HCT116 (cell line): ENCODE measurements around the gene TOR4A. TPM values are rescaled to one million over a fixed set of nuclear protein-coding genes. Genes with fewer than 3 reads are reported as not detected.
"Not testable (repeated sequence)": the region's sequence is repeated elsewhere in the genome, so short reads cannot be mapped to it uniquely, and the experiment has no call there.

ENCODE experiments used
- ATAC-seq: fragments of 200-7000 bp; cut with Tn5 transposase; 2 replicates; pipeline ENCODE4 v1.9.1; 2020; ENCODE audit warnings: mild to moderate bottlenecking, moderate library complexity
- BruUV-seq: library from RNA; stranded (reverse); fragments of 400-500 nt; replicated peaks from 2 replicates; lab custom pipeline; 2021; lab: Mats Ljungman, UMichigan
- CTCF ChIA-PET: fragments of 300-600 bp; sonication (Branson Sonifier 250); formaldehyde crosslinking; loops from one replicate; lab custom pipeline; 2021; ENCODE audit warnings: antibody characterized with exemption; lab: Charles Lee
- POLR2A ChIA-PET: fragments of 300-600, 350-600 bp; sonication (Branson Sonifier 250); formaldehyde crosslinking; loops from one replicate; lab custom pipeline; 2021; ENCODE audit warnings: antibody characterized with exemption; lab: Charles Lee
- RAD21 ChIA-PET, 2 experiments: fragments of 300-600 bp; sonication (Branson Sonifier 250); formaldehyde crosslinking; loops; one replicate each; lab custom pipeline; 2023; ENCODE audit warnings: low total read pairs in 2 of 2; ENCODE audit not compliant: uncharacterized antibody in 2 of 2, unreplicated experiment in 2 of 2, low non-redundant PET in 1 of 2; lab: Charles Lee
- DNase-seq: peaks from one replicate; pipeline ENCODE4 v3.0.0-alpha.2; 2010; ENCODE audit warnings: low read depth, low spot score
- H2AFZ ChIP-seq: fragments of 200-600 bp; shearing (Covaris generic), sonication (generic); 2 replicates; pipeline ENCODE4 v1.6.1; 2017; ENCODE audit warnings: low read depth, mixed run types, mixed read lengths, antibody characterized with exemption, low read length; ENCODE audit not compliant: poor library complexity, severe bottlenecking
- H3K27ac ChIP-seq: 2 replicates; pipeline ENCODE4 v1.5.1; 2012; ENCODE audit warnings: low read depth, low read length
- H3K27me3 ChIP-seq: fragments of 200-600 bp; sonication (generic); 2 replicates; pipeline ENCODE4 v1.6.1; 2016; ENCODE audit warnings: mixed run types, low read length, mixed read lengths; ENCODE audit not compliant: insufficient read depth
- H3K36me3 ChIP-seq, 2 experiments: fragments of 200-500 bp in 1 of 2; fragments of 200-600 bp in 1 of 2; sonication (Bioruptor generic) in 1 of 2; sonication (generic) in 1 of 2; 2 replicates each; pipeline versions ENCODE4 v1.5.1 to v1.6.1; 2014 to 2016; ENCODE audit warnings: low read length in 2 of 2, inconsistent platforms in 1 of 2, mixed read lengths in 1 of 2, mixed run types in 1 of 2; ENCODE audit not compliant: insufficient read depth in 2 of 2, control insufficient read depth in 1 of 2
- H3K4me1 ChIP-seq, 2 experiments: fragments of 200-600 bp in 1 of 2; sonication (generic) in 1 of 2; 2 replicates each; pipeline versions ENCODE4 v1.5.1 to v1.6.1; 2012 to 2017; ENCODE audit warnings: low read length in 2 of 2, inconsistent platforms in 1 of 2, mild to moderate bottlenecking in 1 of 2, mixed read lengths in 1 of 2, mixed run types in 1 of 2, moderate library complexity in 1 of 2; ENCODE audit not compliant: insufficient read depth in 2 of 2, control insufficient read depth in 1 of 2
- H3K4me2 ChIP-seq: fragments of 200-600 bp; sonication (generic); 2 replicates; pipeline ENCODE4 v1.6.1; 2017; ENCODE audit warnings: mixed run types, low read length, mixed read lengths
- H3K4me3 ChIP-seq, 2 experiments: fragments of 200-600 bp in 1 of 2; sonication (generic) in 1 of 2; replicated peaks in 1 of 2; 2 replicates each; pipeline ENCODE4 v1.5.1; 2011 to 2016; ENCODE audit warnings: low read length in 2 of 2, control low read depth in 1 of 2, low read depth in 1 of 2, mild to moderate bottlenecking in 1 of 2, mixed read lengths in 1 of 2, mixed run types in 1 of 2
- H3K79me2 ChIP-seq: fragments of 200-600 bp; sonication (generic); 2 replicates; pipeline ENCODE4 v1.6.1; 2017; ENCODE audit warnings: mild to moderate bottlenecking, mixed run types, low read length, moderate library complexity, mixed read lengths; ENCODE audit not compliant: insufficient read depth
- H3K9ac ChIP-seq: fragments of 200-600 bp; sonication (generic); 2 replicates; pipeline ENCODE4 v1.6.1; 2016; ENCODE audit warnings: low read length, mixed read lengths
- H3K9me2 ChIP-seq: fragments of 200-600 bp; sonication (generic), shearing (Covaris generic); 2 replicates; pipeline ENCODE4 v1.6.1; 2017; ENCODE audit warnings: mixed run types, mild to moderate bottlenecking, moderate library complexity; ENCODE audit not compliant: insufficient read depth
- H3K9me3 ChIP-seq, 2 experiments: fragments of 200-500 bp in 1 of 2; fragments of 200-600 bp in 1 of 2; sonication (Bioruptor generic) in 1 of 2; sonication (generic) in 1 of 2; 2 replicates each; pipeline ENCODE4 v1.6.1; 2014 to 2017; ENCODE audit warnings: low read length in 2 of 2, mixed read lengths in 2 of 2, inconsistent platforms in 1 of 2, low read depth in 1 of 2, mild to moderate bottlenecking in 1 of 2, mixed run types in 1 of 2, moderate library complexity in 1 of 2; ENCODE audit not compliant: control insufficient read depth in 1 of 2, insufficient read depth in 1 of 2
- H4K20me1 ChIP-seq: fragments of 200-600 bp; sonication (generic), shearing (Covaris generic); 2 replicates; pipeline ENCODE4 v1.6.1; 2017; ENCODE audit warnings: mixed run types, mild to moderate bottlenecking, moderate library complexity; ENCODE audit not compliant: insufficient read depth
- CBX3 ChIP-seq: IDR thresholded peaks from 2 replicates; pipeline ENCODE4 v1.6.1; 2012; ENCODE audit warnings: low read depth
- CEBPB ChIP-seq: IDR thresholded peaks from 2 replicates; pipeline ENCODE4 v1.6.1; 2012; ENCODE audit warnings: low read depth
- CTCF ChIP-seq, 3 experiments: fragments of 200-600 bp in 1 of 3; sonication (generic) in 1 of 3; IDR thresholded peaks in 2 of 3; conservative IDR thresholded peaks in 1 of 3; 2 replicates each; pipeline ENCODE4 v1.5.1; 2012 to 2017; ENCODE audit warnings: low read depth in 2 of 3, low read length in 2 of 3, antibody characterized with exemption in 1 of 3, borderline replicate concordance in 1 of 3, control low read depth in 1 of 3, mild to moderate bottlenecking in 1 of 3, mixed read lengths in 1 of 3, mixed run types in 1 of 3, moderate library complexity in 1 of 3; ENCODE audit not compliant: insufficient read depth in 1 of 3
- EGR1 ChIP-seq: IDR thresholded peaks from 2 replicates; pipeline ENCODE4 v1.6.1; 2012; ENCODE audit warnings: low read depth
- ELF1 ChIP-seq: IDR thresholded peaks from 2 replicates; pipeline ENCODE4 v1.6.1; 2012; ENCODE audit warnings: low read depth, borderline replicate concordance
- EZH2 ChIP-seq: fragments of 200-600 bp; sonication (generic); IDR thresholded peaks from 2 replicates; pipeline ENCODE4 v1.6.1; 2017; ENCODE audit warnings: antibody characterized with exemption, mixed run types
- EZH2phosphoT487 ChIP-seq: fragments of 200-600 bp; IDR thresholded peaks from 2 replicates; pipeline ENCODE4 v1.6.1; 2018; ENCODE audit warnings: antibody characterized with exemption, borderline replicate concordance
- FOSL1 ChIP-seq: IDR thresholded peaks from 2 replicates; pipeline ENCODE4 v1.6.1; 2012; ENCODE audit warnings: low read depth
- MAX ChIP-seq: IDR thresholded peaks from 2 replicates; pipeline ENCODE4 v1.6.1; 2012
- POLR2A ChIP-seq: IDR thresholded peaks from 2 replicates; pipeline ENCODE4 v1.7.0; 2011; ENCODE audit warnings: borderline replicate concordance; ENCODE audit not compliant: insufficient read depth, insufficient read length; ENCODE audit errors: extremely low read depth
- SIN3A ChIP-seq: IDR thresholded peaks from 2 replicates; pipeline ENCODE4 v1.6.1; 2012; ENCODE audit warnings: low read depth
- SP1 ChIP-seq: IDR thresholded peaks from 2 replicates; pipeline ENCODE4 v1.6.1; 2012; ENCODE audit warnings: low read depth
- SRF ChIP-seq: IDR thresholded peaks from 2 replicates; pipeline ENCODE4 v1.6.1; 2012; ENCODE audit warnings: low read depth
- ZBTB33 ChIP-seq: IDR thresholded peaks from 2 replicates; pipeline ENCODE4 v1.6.1; 2011; ENCODE audit warnings: mild to moderate bottlenecking, low read length, moderate library complexity; ENCODE audit not compliant: insufficient replicate concordance; ENCODE audit errors: extremely low read depth
- ZFX ChIP-seq: fragments of 450-650 bp; IDR thresholded peaks from 2 replicates; pipeline ENCODE4 v1.6.1; 2017
- ZNF274 ChIP-seq: fragments of 200-500 bp; sonication (Bioruptor generic); IDR thresholded peaks from 2 replicates; pipeline ENCODE4 v1.6.1; 2014; ENCODE audit warnings: mild to moderate bottlenecking, low read depth, low read length, inconsistent platforms
- intact Hi-C: fragments of 100-400 bp; cut with micrococcal nuclease; formaldehyde crosslinking; loops from 2 replicates; pipeline ENCODE4 v1.10.0; 2022
- total RNA-seq: library from RNA; stranded (reverse); gene quantifications from one replicate; pipeline ENCODE4 v1.2.1, GENCODE V29; 2021; ENCODE audit not compliant: unreplicated experiment

The TOR4A gene
- total RNA-seq, 1 experiment from 2014 or later: 34.0 TPM

GRCh38 chr9:137329590-137329989, 52.1 kb downstream of the TOR4A start:
- H3K9me2 ChIP-seq, RAD21 ChIA-PET, H3K4me1 ChIP-seq, POLR2A ChIA-PET, H2AFZ ChIP-seq, H3K9ac ChIP-seq, CTCF ChIA-PET, H3K79me2 ChIP-seq, ATAC-seq, H3K36me3 ChIP-seq, BruUV-seq, H3K4me3 ChIP-seq, DNase-seq, H4K20me1 ChIP-seq, H3K4me2 ChIP-seq, H3K27ac ChIP-seq, intact Hi-C loops, H3K9me3 ChIP-seq: not testable (repeated sequence)
- peaks cover 22% of the 10 kb centered on the region for H3K27me3 ChIP-seq

- peaks cover 22% of the 10 kb centered on the region for H3K27me3 ChIP-seq
- RAD21 ChIA-PET: no interaction called here
Observed at GRCh38 chr9:137330689-137331088, 53.2 kb downstream of the TOR4A start.

More at GRCh38 chr9:137330689-137331088, 53.2 kb downstream of the TOR4A start:
- no peak for ATAC-seq
- H3K27ac ChIP-seq: no peak overlapping the region
- no peaks in the 10 kb centered on the region for H3K36me3 ChIP-seq
- H3K9me3 ChIP-seq: no peaks in the 10 kb centered on the region
- no TSS peak for BruUV-seq
- no peak overlapping the region for H3K4me2 ChIP-seq
- DNase-seq: no peak
- H3K4me1 ChIP-seq: no peaks in the 10 kb centered on the region
- H3K79me2 ChIP-seq: no peaks in the 10 kb centered on the region
- H3K9me2 ChIP-seq: no peaks in the 10 kb centered on the region
- no peak overlapping the region for H3K4me3 ChIP-seq
- no peak overlapping the region for H3K9ac ChIP-seq
- ChIA-PET CTCF (no interaction called here), POLR2A (no interaction called here)
- no peak for TF ChIP-seq CEBPB
- TF ChIP-seq POLR2A: no peak
- no peak for TF ChIP-seq CBX3
- TF ChIP-seq MAX: no peak
- TF ChIP-seq ZBTB33: no peak
- no peak for TF ChIP-seq CTCF (IDR thresholded peaks at IDR 0.05 in 2 of 3, conservative IDR thresholded peaks at IDR 0.05 in 1 of 3; ENCODE audit: borderline replicate concordance in 1 of 3, insufficient read depth in 1 of 3, low read depth in 2 of 3, low read length in 2 of 3)
- TF ChIP-seq FOSL1: no peak
- TF ChIP-seq EZH2: no peak
- no peak for TF ChIP-seq SRF
- TF ChIP-seq ZFX: no peak
- TF ChIP-seq ZNF274: no peak
- TF ChIP-seq SP1: no peak
- TF ChIP-seq EZH2phosphoT487: no peak
- no peak for TF ChIP-seq EGR1
- TF ChIP-seq ELF1: no peak
- no peak for TF ChIP-seq SIN3A
- H4K20me1 ChIP-seq: no peaks in the 10 kb centered on the region
- H2AFZ ChIP-seq: no peak overlapping the region
- intact Hi-C loops: no loop called here
